Stimulated activated CD4-positive, alpha-beta T cell treated with anti-CD3 and anti-CD28 coated beads, Interleukin-1b, Interleukin-23, amount 100 ng/mL, for 24 hours (primary cell): Measurements from ENCODE around the gene TENM3.
"Not testable (repeated sequence)": the region's sequence is repeated elsewhere in the genome, so short reads cannot be mapped to it uniquely, and the experiment has no call there.

Experiments used
- DNase-seq, 4 experiments: peaks; one replicate each; pipeline ENCODE4 v3.0.0-alpha.2; 2020; ENCODE audit warnings: low read depth in 4 of 4, low spot score in 1 of 4

Gene TENM3

DNA sequence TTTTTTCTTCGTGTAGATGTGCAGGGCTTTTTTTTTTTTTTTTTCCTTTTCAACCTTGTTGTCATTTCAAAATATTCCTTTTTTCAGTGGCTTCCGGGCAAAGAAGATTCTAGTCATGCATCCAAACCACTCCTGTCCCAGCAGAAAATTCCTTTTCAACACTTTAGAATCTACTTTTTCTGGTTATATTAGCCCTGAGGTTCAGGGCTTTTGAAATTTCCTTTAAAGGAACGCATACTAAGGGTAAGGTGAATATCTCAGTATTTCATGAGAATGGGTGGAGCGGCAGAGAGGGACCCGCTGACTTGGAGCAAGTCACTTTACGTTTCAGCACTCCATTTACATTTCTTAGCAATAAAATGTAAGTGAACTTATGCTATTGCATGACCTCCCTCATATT lies 15.6 kb upstream of the TENM3 start:
- no peak for DNase-seq

DNA sequence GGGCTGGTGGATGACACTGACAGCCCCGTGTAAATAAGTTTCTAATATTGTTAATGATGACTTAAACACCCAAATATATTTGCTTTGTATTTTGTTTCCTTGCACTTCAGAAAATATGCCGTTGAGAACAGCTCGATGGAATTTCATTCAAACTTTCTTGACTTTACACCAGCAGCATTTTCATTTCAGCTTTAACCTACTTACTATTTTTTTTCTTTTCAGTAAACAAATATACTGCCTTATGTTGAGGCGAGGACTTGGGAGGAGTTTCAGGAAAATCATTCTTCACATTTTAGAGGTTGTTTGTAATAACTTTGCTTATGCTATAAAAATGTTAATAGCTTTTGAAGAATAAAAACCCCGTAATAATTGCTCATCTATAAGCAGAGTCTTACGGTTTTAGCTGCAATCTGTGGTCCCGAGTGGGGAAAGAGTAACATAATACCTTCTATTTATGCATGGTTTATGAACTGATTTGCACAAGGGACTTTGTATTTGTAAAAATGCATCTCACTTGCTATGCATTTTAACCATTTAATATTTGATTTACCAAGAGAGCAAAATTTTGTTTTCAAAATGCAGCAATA lies 14.1 kb upstream of the TENM3 start:
- no peak for DNase-seq

DNA sequence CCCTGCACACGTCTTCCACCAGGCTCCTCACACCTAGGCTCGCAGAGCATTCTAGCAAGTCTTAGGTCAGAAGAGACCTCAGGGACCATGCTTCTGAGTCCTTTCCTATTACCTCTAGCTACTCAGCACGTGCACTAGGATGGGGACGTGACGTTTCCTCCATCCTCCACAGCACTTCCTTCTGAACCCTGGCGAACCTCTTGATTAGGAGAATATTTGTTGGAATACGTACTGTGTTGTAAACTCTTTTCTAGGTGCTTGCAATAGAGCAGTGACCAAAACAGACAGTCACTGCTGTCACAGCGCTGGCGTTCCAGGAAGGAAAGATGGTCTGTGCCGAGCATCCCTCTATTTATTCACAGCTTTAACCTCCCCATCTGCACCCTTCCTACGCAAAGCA lies 12.9 kb upstream of the TENM3 start:
- no peak for DNase-seq

DNA sequence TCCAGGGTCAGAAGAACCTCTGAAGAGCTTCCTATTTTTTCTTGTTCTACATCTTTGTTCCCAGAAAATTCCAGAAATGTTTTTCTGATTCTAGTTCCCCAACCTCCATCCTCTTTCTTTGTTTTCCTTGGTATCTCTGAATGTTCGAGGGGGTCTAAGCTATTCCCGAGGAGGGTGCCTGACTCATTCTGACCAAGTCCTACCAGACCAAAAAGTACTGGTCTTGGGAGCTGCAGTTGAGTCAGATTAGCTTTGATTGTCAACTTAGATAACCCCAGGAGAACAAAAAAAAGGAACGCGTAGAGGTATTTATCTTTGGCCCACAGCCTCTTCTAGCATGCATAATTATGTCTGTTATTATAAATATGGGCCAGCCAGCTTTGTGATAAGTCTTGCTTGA lies 12.1 kb upstream of the TENM3 start:
- DNase-seq, result no peak

DNA sequence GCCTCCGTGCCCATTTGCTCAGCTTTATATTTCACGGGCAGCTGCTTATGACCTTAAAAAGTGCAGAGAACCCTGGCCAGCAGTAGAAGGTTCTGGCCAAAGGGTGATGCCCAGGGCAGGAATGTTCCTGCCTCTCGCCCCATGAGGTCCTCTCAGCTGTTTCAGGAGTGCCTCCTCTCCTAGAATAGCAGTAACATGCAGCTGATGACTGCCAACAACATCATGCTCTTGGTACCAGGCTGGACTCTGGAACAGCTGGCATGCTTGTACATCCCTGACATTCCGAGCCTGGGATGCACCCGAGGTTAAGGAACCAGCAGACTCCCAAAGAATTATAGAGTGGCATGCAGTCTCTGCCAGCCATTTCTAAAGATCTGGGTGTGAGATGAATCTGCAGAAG lies 11.7 kb upstream of the TENM3 start:
- DNase-seq, result no peak

DNA sequence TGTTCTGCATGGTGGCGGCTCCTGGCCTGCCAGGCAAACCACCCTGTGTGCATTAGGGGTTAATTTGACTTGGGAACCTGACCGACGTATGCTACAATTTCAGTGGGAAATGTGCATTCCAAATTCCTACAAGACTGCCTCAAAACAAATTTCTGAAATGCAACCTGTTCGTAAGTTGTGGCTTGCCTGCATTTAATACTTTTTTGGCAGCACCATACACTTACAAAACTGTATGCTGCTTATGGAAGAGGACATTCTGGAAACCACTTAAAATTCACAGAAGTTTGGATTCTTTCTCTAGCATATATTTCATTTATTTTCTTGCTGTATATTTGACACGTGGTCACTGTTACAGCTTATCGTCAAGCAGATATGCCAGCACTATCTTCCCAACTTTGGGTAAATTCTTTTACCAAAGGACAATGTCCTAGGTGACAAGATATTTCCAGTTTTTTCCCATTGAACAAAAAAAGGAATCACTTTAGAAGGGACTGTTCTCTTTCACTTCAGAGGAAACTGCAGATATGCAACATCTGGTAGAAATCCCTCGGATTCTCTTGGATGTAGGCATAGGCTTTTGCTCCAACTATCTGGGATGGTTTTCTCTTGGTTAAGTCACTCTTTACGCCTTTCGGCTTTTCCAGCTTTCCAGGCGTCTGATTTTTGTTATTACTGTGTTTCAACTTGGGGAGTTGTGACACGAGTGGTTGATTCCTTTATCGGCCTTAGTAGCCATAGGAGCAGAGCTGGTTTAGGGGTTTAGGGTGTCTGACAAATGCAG lies 9.7 kb upstream of the TENM3 start:
- DNase-seq, result no peak

DNA sequence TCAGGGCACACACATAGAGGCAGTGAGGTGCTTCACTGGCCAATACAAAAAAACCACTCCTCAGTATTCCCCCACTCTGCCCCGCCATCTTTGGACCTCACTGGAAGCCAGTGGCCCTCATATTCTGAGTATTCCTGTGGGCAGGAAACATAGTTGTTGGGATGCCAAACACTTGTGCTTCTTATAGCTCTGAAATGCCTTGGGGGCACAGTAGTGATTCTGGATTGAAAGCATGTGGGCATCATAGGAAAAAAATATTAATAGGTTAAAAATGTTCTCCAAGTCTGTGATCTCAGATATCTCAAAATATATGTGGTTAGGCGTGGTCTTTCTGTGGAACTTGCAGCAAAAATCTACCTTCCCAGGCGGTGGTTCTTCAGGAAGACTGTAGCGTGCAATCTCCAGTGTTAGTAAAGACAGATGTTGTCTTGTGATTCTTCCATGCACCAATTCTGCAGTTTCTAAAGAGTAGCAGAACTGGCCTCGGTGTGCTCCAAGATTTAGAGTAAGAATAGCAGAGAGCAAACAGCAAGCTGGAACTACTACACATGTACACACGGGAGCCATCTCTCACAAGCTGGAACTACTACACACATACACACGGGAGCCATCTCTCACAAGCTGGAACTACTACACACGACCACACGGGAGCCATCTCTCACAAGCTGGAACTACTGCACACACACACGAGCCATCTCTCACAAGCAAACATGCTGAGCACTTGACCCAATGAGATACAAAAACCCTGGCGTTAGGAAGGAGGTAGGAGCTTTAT lies 8.0 kb upstream of the TENM3 start:
- no peak for DNase-seq

DNA sequence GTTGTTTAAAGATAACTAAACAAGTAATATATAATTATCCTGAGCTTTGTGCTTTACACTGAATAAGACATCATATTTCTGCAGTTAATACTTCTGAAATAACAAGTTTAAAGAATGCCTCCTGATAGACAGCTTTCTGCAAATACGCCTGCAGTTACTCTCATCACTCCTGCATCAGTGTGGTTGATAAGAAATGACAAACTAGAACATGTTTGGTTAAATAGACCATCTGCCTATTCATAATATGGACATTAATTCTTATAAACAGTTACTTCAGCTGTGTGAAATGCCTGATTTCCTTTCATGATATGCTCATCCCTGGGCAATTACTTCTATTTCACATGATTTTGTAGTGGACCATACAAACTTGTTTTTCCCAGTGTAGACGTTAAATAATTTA lies 7.0 kb upstream of the TENM3 start:
- DNase-seq, result no peak

DNA sequence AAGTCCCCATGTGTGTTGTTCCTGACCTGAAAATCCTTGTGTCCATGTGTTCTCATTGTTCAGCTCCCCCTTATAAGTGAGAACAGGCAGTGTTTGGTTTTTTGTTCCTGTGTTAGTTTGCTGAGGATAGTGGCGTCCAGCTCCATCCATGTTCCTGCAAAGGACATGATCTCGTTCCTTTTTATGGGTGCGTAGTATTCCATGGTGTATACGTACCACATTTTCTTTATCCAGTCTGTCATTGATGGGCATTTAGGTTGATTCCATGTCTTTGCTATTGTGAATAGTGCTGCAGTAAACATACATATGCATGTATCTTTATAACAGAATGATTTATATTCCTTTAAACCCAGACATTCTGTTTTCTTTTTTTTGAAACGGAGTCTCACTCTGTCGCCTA lies 6.2 kb upstream of the TENM3 start:
- DNase-seq, result not testable (repeated sequence)

DNA sequence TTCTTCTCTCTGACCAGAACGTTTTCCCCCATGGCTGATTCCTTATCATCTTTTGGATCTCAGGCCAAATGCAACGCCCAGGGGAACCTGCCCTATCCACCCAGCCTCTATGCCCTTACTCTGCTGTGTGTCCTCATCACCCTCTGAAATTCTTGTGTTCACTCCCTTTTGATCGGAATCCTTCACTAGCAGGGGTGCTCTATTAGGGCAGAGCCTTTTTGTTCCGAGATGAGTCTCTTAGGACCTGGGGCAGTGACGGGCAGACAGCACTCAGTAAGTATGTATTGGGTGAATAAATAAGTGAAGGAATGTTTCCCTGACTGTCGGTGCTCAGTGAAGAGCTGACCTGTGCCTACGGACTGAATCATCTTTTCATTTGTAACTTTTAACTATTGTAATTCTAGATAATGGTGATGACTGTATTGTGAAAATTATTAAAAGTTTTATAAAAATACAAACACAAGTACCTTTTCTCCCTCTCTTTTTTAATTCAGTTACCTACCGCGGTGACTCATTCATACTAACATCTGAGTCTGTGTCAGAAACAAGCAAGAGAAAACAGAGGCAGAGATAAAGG lies 4.8 kb upstream of the TENM3 start:
- DNase-seq, result no peak

DNA sequence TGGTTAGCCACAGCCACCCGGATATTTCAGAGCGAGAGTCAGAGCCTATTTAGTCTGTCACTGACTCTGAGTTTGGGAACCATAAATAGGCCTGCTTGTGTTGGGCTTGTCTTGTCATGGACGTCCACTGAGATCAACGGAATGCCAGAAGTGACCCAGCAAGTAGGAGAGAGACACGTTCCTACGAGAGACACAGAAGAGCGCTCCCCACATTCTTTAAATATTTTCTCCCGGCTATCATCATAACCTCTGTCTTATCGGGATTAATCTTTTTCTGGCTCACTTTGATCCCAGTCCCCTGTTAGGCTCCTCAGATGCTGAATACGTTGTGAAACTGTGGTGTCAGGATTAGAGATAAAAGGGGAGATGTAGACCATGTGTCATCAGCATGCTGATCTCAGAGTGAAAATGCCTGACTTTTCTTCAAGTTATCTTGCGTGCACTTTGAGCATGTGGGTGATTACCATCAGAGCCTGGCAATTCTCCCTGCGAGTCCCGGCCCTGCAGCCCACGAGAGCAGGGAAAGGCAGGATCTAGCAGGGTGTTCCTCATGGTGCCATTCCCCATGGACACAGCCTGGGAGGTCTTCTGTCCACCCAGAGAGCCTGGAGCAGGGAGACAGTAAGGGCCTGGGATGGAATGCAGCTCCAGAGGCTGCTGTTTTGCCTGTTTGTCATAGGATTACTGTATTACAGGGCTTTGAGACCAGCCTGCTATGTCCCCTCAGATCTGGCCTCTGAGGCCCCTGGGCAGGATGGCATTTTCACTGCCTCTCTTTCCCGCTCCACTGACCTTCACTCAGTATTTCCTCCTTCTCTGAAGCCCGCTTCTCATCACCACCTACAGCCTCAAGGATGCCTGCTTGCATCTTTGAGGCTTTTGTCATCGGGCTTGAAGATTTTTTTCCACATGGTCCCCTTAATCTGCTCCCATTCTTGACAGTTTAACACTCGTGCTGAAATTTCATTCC lies 2.8 kb upstream of the TENM3 start:
- no peak for DNase-seq

DNA sequence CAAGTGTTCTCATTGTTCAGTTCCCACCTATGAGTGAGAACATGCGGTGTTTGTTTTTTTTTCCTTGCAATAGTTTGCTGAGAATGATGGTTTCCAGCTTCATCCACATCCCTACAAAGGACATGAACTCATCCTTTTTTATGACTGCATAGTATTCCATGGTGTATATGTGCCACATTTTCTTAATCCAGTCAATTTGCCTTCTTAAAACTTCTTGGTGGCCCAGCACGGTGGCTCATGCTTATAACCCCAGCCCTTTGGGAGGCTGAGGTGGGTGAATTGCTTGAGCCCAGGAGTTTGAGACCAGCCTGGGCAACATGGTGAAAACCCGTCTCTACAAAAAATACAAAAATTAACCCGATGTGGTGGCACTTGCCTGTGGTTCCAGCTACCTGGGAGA lies 942 bp upstream of the TENM3 start:
- DNase-seq, result not testable (repeated sequence)

DNA sequence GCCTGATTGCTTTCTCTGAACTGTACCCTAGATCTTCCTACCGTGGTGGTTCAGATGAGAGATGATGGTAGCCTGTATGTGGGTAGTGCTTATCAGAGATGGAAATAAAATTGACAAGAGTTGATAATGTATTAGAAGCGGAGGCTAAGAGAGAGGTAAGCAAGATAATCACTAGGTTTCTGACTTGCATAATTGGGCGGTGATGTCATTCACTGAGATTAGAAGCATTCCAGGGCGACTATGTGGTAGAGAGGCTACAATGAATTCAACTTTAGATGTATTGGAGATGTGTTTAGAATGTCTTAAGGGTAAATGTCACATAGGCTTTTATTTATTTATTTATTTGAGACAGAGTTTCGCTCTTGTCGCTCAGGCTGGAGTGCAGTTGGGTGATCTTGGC lies 415 bp upstream of the TENM3 start:
- no peak for DNase-seq

DNA sequence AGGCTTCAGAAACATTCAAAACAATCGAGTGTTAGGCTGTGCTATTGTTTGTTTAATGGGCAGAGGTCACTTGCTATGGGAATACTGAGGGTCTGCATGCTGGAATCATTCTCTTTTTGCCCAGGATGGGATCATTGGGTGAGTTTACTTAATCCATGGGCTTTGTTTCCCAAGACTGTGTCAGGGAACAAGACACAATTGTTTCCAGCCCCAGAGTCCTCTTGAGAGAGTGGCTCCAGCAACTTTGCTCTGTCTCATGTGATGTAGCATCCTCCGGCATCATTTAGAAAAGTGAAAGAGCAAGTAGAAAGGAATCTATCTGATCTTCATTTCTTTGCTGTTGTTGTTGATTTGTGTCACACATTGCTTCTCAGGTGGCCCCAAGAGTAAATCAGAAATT lies 1.8 kb downstream of the TENM3 start:
- DNase-seq, result no peak

DNA sequence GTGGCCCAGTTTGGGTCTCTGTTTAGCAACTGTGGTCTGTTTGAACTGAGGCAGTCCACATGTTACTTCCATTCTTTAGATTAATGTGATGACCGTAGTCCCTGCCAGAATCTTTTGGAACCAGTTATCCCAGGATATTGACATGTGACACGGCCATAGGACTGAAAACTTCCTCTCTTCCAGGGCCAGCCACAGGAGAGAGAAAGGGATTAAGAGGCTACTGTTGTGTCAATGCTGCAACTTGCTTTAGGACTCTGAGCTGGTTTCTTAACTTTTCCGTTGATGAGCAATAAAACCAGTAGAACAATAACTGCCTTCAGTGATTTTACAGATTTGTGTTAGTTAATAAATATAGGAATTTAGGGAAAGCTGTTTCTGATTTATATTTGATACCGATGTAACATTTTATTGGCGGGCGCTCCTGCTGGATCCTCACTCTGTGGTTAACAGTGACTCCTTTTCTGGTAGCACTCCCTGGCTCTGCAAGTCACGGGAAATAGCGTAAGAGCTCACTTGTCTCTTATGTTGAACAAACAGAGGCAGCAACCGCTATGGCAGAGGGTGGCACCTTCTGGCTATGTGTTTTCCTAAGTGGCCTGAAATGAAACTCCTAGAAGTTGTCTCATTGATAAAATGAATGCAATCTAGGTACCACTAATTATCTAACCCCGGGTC lies 2.5 kb downstream of the TENM3 start:
- DNase-seq, result no peak

DNA sequence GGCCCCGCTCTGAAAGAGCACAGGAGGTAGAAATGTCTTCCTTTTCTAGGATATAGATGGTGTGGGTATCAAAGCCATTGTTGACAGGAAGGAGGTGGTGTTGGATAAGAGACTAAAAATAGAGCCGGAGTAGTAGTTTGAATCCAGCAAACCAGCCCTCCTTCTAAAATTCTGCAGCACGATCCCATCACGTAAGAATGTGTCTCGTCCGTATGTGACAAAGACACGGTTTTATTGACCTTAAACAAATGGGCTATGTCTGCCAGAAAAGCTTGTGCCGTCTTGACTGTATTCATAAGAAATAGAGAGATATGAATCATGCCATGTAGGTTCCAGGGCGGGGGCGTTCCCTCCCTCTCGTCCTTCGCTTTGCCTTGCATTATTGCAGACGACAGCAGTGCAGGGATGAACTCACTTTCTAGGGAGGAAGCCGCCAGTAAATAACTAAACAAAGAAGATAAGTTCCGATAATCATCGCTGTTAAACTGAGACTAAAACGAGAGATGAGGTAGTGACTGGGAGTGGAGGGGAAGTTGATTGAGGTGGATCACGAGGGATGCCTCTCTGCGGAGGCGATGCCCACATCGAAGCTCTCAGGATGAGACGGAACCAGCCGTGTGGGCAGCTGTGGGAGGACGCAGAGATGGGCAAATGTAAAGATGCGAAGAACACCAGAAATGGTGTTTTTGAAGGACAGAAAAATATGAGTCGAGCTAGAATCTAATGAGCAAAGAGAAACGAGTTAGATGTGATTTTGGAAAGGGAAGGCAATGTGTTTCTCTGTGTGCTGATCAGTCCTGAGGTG lies 3.4 kb downstream of the TENM3 start:
- no peak for DNase-seq

DNA sequence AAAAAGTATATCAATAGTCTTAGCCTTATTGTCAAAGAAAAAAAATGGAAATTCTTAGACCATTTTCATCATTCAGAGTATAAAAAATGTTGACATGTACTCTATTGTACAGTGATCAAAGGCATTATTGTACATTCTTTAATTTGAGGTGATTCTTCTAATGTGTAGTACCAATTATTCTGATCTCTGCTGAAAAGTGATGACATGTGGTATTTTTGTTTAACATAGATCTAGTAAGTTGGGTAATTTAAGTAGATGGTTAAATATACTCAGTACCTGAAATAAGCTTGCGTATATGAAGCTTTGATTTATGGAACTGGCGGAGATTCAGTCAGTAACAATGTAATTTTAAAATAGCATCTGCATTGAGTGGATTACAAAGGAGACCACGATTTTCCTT lies 5.1 kb downstream of the TENM3 start:
- DNase-seq, result no peak

DNA sequence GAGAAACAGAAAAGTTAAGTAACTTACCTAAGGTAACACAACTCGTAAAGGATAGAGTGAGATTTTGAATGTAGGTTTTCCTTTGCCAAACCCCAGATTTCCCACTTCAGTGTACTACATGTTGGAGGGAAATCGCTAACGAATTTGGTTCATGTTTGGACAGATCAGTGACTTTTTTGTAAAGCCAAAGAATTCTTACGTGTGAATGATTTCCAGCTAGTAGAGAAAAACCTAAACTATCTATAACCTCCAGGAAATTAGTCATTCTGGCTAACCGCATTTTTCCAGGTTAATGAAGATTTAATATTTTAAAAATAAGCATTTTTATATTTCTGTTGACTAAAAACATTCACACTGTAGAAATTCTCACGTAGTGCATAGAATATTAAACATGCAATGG lies 7.2 kb downstream of the TENM3 start:
- no peak for DNase-seq

DNA sequence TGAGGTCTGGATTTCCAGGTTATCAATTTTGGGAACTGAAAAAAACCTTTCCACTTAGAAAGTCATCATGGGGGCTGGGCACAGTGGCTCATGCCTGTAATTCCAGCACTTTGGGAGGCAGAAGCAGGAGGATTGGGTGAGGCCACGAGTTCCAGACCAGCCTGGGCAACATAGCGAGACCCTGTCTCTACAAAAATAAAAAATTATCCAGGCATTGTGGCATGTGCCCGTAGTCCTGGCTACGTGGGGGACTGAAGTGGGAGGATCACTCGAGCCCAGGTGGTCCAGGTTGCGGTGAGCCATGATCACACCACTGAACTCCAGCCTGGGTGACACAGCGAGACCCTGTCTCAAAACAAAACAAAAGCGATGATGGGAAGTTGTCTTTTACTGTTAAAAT lies 7.9 kb downstream of the TENM3 start:
- no peak for DNase-seq

DNA sequence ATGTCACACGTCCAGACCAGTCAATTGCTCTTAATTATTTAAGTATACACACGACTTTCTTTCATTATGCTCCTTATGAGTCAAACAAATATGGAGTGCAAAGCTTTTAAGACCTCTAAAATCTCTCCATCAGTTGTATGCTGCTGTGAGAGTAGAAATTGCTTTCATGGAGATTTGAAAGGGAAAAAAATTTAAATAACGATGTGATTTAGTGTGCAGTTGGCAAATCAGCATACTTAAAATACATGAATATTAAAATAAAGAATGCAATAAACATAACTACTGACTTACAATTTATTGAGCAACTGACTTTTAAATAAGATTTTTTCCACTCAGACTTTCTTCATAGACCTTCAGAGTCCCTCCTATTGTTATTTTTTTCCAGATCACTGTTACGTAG lies 9.0 kb downstream of the TENM3 start:
- no peak for DNase-seq
